Heart left ventricle (tissue), 16 donors: ENCODE measurements around the gene TRIM75. TPM values are rescaled to one million over a fixed set of nuclear protein-coding genes. Genes with fewer than 3 reads are reported as not detected.
"Not testable (repeated sequence)": the region's sequence is repeated elsewhere in the genome, so short reads cannot be mapped to it uniquely, and the experiment has no call there.

Source experiments
- ATAC-seq, 4 donors: fragments of 200-7000 bp; cut with Tn5 transposase; one replicate each; pipeline ENCODE4 v1.9.1; 2020 to 2022; ENCODE audit warnings: moderate library complexity in 4 of 4, mild to moderate bottlenecking in 3 of 4, moderate number of reproducible peaks in 1 of 4
- DNase-seq, 5 donors: peaks; one replicate each; pipeline ENCODE4 v3.0.0-alpha.2; 2020
- H3K27ac ChIP-seq, 12 donors: fragments of 200-600 bp; sonication (generic) in 4 of 12; one replicate each; pipeline versions ENCODE4 v1.5.0 to v1.8.0; 2016 to 2022; ENCODE audit warnings: mild to moderate bottlenecking in 2 of 12
- H3K27me3 ChIP-seq, 9 donors: fragments of 200-600 bp; sonication (generic) in 2 of 9; one replicate each; pipeline versions ENCODE4 v1.5.1 to v1.8.0; 2016 to 2022; ENCODE audit warnings: mild to moderate bottlenecking in 3 of 9
- H3K36me3 ChIP-seq, 9 donors: fragments of 200-600 bp; sonication (generic) in 2 of 9; one replicate each; pipeline versions ENCODE4 v1.5.0 to v1.8.0; 2018 to 2022; ENCODE audit warnings: mild to moderate bottlenecking in 2 of 9
- H3K4me1 ChIP-seq, 12 donors: fragments of 200-600 bp; sonication (generic) in 4 of 12; one replicate each; pipeline versions ENCODE4 v1.5.0 to v1.8.0; 2016 to 2022; ENCODE audit warnings: mild to moderate bottlenecking in 3 of 12
- H3K4me3 ChIP-seq, 12 donors: fragments of 200-600 bp; sonication (generic) in 4 of 12; one replicate each; pipeline versions ENCODE4 v1.5.0 to v1.8.0; 2017 to 2022; ENCODE audit warnings: mild to moderate bottlenecking in 9 of 12, moderate library complexity in 4 of 12
- H3K9me3 ChIP-seq, 12 donors: fragments of 200-600 bp; sonication (generic) in 4 of 12; one replicate each; pipeline versions ENCODE4 v1.5.0 to v1.8.0; 2016 to 2022; ENCODE audit warnings: mild to moderate bottlenecking in 1 of 12
- POLR2A ChIP-seq, 2 donors: fragments of 450-650 bp; IDR thresholded peaks; one replicate each; pipeline ENCODE4 v1.6.1; 2017; ENCODE audit warnings: antibody characterized with exemption in 2 of 2, mild to moderate bottlenecking in 2 of 2, moderate library complexity in 2 of 2
- WGBS, 4 donors: extraction: QIAGEN DNeasy Blood & Tissue Kit in 2 of 4; methylation state at CpG; one replicate each; pipeline versions ENCODE4 v1.1.5 to v1.1.7; 2013 to 2018; 5-methylcytosine and 5-hydroxymethylcytosine counted together
- intact Hi-C, 10 donors: fragments of 100-400 bp; cut with DNase I; formaldehyde crosslinking; loops; one replicate each; pipeline versions ENCODE4 v1.11.1 to v1.14.2; 2022
- polyA plus RNA-seq, 2 donors: library from polyadenylated mRNA; stranded (reverse); fragments of 200-250 nt; gene quantifications; one replicate each; pipeline ENCODE4 v1.2.3, GENCODE V29; 2013
- total RNA-seq, 9 donors: library from RNA; depleted of rRNA in 2 of 9; stranded (reverse); fragments of >200 nt in 2 of 9; fragmentation: NEBNext Ultra II Directional in 3 of 9; extraction: Animal tissue kit (Norgen Biotek cat#: 25700) in 3 of 9; gene quantifications; one replicate each; pipeline versions ENCODE4 v1.1.0 to v1.2.4, GENCODE V29; 2016 to 2023
- TF ChIP-seq, protein P1 (sequence below), 12 donors: fragments of 200-600 bp; sonication (generic) in 4 of 12; IDR thresholded peaks; one replicate each; pipeline versions ENCODE4 v1.5.0 to v1.8.0; 2018 to 2022; ENCODE audit warnings: antibody characterized with exemption in 12 of 12, mild to moderate bottlenecking in 5 of 12
- donor health status: ischemic (EF 13 %, LVEDD 7.1; RV severe dilation, severe dysfunction).
- donor health status: healthy with polysubstance abuse.
- donor health status: DM: no; HTN: yes; CAD: no.
- donor health status: DM: no; HTN: no; CAD: no.
- donor health status: ischemic (EF 25% LVEDD 6.9; RV normal size, moderate dysfunction).
- donor health status: ischemic (EF 25% LVEDD 5.7; RV mildly dilated, moderate dysfunction).
- donor health status: healthy.
- donor health status: DM: yes; HTN: yes; CAD: no.
- donor health status: ischemic (EF 35%, LVEDD 5.7; RV mildly dilated, moderate dysfunction).
- donor health status: nonischemic (EF 11% LVEDD 7.7; RV severe dilation, severe dysfunction).
- donor health status: DM: yes; HTN: yes; CAD: no.
- donor health status: PGD.
- donor health status: ischemic (EF 29% LVEDD 5.4; RV normal size, mild dysfunction).
- donor health status: nonischemic (EF 23%, LVEDD 6.1; RV moderate dilation, normal function).

Gene TRIM75
- total and polyA plus RNA-seq, 11 donors = not detected

DNA sequence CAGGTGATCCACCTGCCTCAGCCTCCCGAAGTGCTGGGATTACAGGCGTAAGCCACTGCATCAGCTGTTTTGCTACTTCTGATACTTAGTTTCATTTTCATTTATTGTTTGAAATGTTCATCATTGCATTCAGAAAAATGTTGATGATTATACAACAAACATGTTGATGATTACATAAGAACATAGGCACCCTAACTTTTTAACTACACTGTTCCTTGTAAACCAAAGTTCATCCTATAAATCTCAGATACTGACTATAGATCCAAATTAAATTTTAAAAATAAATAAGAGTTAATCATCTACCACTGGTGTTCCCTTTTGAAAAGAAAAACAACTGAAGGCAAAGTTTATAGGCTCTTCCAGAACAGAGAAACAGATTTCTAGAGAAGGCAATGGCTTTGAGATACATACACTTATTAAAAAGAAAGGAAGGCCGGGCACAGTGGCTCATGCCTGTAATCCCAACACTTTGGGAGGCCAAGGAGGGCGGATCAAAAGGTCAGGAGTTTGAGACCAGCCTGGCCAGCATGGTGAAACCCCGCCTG is 23.4 kb downstream of the TRIM75 start:
- Histone ChIP-seq H3K4me1 (peaks cover 0 to 11% (median 0%) of the 10 kb centered on the region in 12 donors), H3K9me3 (no peaks in the 10 kb centered on the region), H3K36me3 (peaks cover 0 to 39% (median 20%) of the 10 kb centered on the region in 9 donors), H3K4me3 (no peak overlapping the region), H3K27me3 (no peaks in the 10 kb centered on the region), H3K27ac (no peak overlapping the region)
- no peak for DNase-seq
- no peak for ATAC-seq
- intact Hi-C loops = no loop called here
- TF ChIP-seq POLR2A (IDR thresholded peaks at IDR 0.05) = no peak
- TF ChIP-seq, protein P1, sequence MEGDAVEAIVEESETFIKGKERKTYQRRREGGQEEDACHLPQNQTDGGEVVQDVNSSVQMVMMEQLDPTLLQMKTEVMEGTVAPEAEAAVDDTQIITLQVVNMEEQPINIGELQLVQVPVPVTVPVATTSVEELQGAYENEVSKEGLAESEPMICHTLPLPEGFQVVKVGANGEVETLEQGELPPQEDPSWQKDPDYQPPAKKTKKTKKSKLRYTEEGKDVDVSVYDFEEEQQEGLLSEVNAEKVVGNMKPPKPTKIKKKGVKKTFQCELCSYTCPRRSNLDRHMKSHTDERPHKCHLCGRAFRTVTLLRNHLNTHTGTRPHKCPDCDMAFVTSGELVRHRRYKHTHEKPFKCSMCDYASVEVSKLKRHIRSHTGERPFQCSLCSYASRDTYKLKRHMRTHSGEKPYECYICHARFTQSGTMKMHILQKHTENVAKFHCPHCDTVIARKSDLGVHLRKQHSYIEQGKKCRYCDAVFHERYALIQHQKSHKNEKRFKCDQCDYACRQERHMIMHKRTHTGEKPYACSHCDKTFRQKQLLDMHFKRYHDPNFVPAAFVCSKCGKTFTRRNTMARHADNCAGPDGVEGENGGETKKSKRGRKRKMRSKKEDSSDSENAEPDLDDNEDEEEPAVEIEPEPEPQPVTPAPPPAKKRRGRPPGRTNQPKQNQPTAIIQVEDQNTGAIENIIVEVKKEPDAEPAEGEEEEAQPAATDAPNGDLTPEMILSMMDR (IDR thresholded peaks at IDR 0.05) = no peak
- WGBS, 4 donors = 93 to 97% (median 95%) methylated on average over 5 of the region's 5 CpGs

GRCh38 chr4:165079476-165079875 is 25.8 kb downstream of the TRIM75 start:
- intact Hi-C loops = no loop called here
- H3K4me3 ChIP-seq = no peak overlapping the region
- TF ChIP-seq, protein P1 (IDR thresholded peaks at IDR 0.05) = no peak
- no peak for TF ChIP-seq POLR2A (IDR thresholded peaks at IDR 0.05)
- peaks cover 0 to 4% (median 0%) of the 10 kb centered on the region in 12 donors for H3K4me1 ChIP-seq
- H3K36me3 ChIP-seq = peaks cover 0 to 46% (median 29%) of the 10 kb centered on the region in 9 donors
- no peaks in the 10 kb centered on the region for H3K27me3 ChIP-seq
- no peak overlapping the region for H3K27ac ChIP-seq
- ATAC-seq = peak in 3 of 4 donors; percentile 44 to 68 (median 59)
- H3K9me3 ChIP-seq = no peaks in the 10 kb centered on the region
- WGBS, 4 donors = 9 to 15% (median 14%) methylated on average over 6 of the region's 6 CpGs
- peak in 4 of 5 donors; percentile 11 to 59 (median 40) for DNase-seq

- ATAC-seq, H3K27me3 ChIP-seq, H3K4me3 ChIP-seq, H3K27ac ChIP-seq, H3K4me1 ChIP-seq, H3K9me3 ChIP-seq, DNase-seq, intact Hi-C loops: not testable (repeated sequence)
- peaks cover 0 to 65% (median 49%) of the 10 kb centered on the region in 9 donors for H3K36me3 ChIP-seq
- 92 to 94% (median 93%) methylated on average over 7 of the region's 7 CpGs for WGBS, 4 donors
Measured at GRCh38 chr4:165084787-165085186, 31.1 kb downstream of the TRIM75 start.

DNA sequence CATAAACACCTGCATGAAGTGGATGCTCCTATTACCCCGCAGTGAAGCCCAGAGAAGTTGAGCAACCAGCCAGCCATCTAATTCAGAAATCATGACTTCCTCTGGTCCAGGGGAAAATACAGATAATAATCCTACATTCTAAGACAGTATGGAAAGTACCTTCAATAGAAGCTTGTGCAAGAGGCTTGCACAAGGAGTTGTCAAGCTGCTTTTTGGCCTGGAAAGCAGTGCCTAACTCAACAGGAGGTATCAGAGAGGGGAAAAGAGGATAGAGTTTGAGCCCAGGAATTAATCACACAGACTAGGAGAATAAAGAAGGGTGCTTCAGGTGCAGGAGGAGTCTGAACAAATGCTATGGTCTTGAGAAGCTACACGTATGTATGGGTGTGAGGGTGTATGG is 32.3 kb downstream of the TRIM75 start:
- peaks cover 0 to 66% (median 43%) of the 10 kb centered on the region in 9 donors for H3K36me3 ChIP-seq
- H3K4me1 ChIP-seq = no peaks in the 10 kb centered on the region
- intact Hi-C loops = no loop called here
- H3K4me3 ChIP-seq = no peak overlapping the region
- DNase-seq (no peak), ATAC-seq (no peak)
- 68 to 100% (median 96%) methylated on average over 2 of the region's 2 CpGs for WGBS, 4 donors
- no peaks in the 10 kb centered on the region for H3K9me3 ChIP-seq
- H3K27ac ChIP-seq = no peak overlapping the region
- TF ChIP-seq, protein P1 (IDR thresholded peaks at IDR 0.05) = no peak
- no peak for TF ChIP-seq POLR2A (IDR thresholded peaks at IDR 0.05)
- H3K27me3 ChIP-seq = no peaks in the 10 kb centered on the region

- H3K36me3 ChIP-seq = peaks cover 0 to 80% (median 56%) of the 10 kb centered on the region in 9 donors
- no peak overlapping the region for H3K27ac ChIP-seq
- TF ChIP-seq, protein P1 (IDR thresholded peaks at IDR 0.05) = no peak
- no peak for TF ChIP-seq POLR2A (IDR thresholded peaks at IDR 0.05)
- no peaks in the 10 kb centered on the region for H3K4me1 ChIP-seq
- intact Hi-C loops = no loop called here
- no peak for DNase-seq
- ATAC-seq = no peak
- no peaks in the 10 kb centered on the region for H3K27me3 ChIP-seq
- no peaks in the 10 kb centered on the region for H3K9me3 ChIP-seq
- 89 to 92% (median 92%) methylated on average over 3 of the region's 3 CpGs for WGBS, 4 donors
- no peak overlapping the region for H3K4me3 ChIP-seq
Measured at GRCh38 chr4:165088366-165088765, 34.7 kb downstream of the TRIM75 start.

GRCh38 chr4:165092187-165092586 is 38.5 kb downstream of the TRIM75 start:
- ATAC-seq, H3K4me3 ChIP-seq, H3K27ac ChIP-seq, H3K4me1 ChIP-seq, H3K27me3 ChIP-seq, DNase-seq, H3K9me3 ChIP-seq: not testable (repeated sequence)
- intact Hi-C loops = loop anchor here in 4 of 10 donors (10.0 kb wide), 2 partner anchors 307 to 317 kb away; no protein-coding TSS in a partner anchor
- 95 to 97% (median 96%) methylated on average over 8 of the region's 8 CpGs for WGBS, 4 donors
- peaks cover 0 to 71% (median 40%) of the 10 kb centered on the region in 9 donors for H3K36me3 ChIP-seq
